SK-N-MC (cell line): ENCODE data around the gene CDH1.
"Not testable (repeated sequence)": the region's sequence is repeated elsewhere in the genome, so short reads cannot be mapped to it uniquely, and the experiment has no call there.

Experiments
- DNase-seq: peaks from one replicate; pipeline ENCODE4 v3.0.0-alpha.2; 2011; ENCODE audit warnings: low read depth, low spot score
- H3K27ac ChIP-seq: fragments of 200-600 bp; sonication (generic); 2 replicates; pipeline ENCODE4 v1.5.1; 2016; ENCODE audit warnings: mixed run types
- H3K36me3 ChIP-seq: fragments of 200-600 bp; sonication (generic); 2 replicates; pipeline ENCODE4 v1.6.1; 2017; ENCODE audit warnings: antibody characterized with exemption, low read length, mixed read lengths; ENCODE audit not compliant: insufficient read depth
- H3K4me3 ChIP-seq: fragments of 200-600 bp; sonication (generic); 2 replicates; pipeline ENCODE4 v1.5.1; 2016
- H3K9ac ChIP-seq: fragments of 200-600 bp; sonication (generic); 2 replicates; pipeline ENCODE4 v1.8.0; 2017; ENCODE audit warnings: mixed run types, mixed read lengths; ENCODE audit not compliant: insufficient read length
- H3K9me3 ChIP-seq: fragments of 200-600 bp; sonication (generic); 2 replicates; pipeline ENCODE4 v1.6.1; 2017; ENCODE audit warnings: low read depth, mild to moderate bottlenecking, antibody characterized with exemption, low read length, moderate library complexity, mixed read lengths
- EZH2 ChIP-seq: fragments of 200-600 bp; sonication (generic); IDR thresholded peaks from one replicate; pipeline ENCODE4 v1.6.1; 2017; ENCODE audit warnings: antibody characterized with exemption
- FOXP2 ChIP-seq: optimal IDR thresholded peaks from 2 replicates; pipeline ENCODE3; 2011; ENCODE audit warnings: mild to moderate bottlenecking, moderate library complexity; ENCODE audit not compliant: insufficient read depth; ENCODE audit errors: extremely low read length, control extremely low read depth
- POLR2AphosphoS5 ChIP-seq: IDR thresholded peaks from 2 replicates; pipeline ENCODE4 v1.6.1; 2012; ENCODE audit warnings: mild to moderate bottlenecking, low read depth, low read length, borderline replicate concordance

The CDH1 gene

DNA sequence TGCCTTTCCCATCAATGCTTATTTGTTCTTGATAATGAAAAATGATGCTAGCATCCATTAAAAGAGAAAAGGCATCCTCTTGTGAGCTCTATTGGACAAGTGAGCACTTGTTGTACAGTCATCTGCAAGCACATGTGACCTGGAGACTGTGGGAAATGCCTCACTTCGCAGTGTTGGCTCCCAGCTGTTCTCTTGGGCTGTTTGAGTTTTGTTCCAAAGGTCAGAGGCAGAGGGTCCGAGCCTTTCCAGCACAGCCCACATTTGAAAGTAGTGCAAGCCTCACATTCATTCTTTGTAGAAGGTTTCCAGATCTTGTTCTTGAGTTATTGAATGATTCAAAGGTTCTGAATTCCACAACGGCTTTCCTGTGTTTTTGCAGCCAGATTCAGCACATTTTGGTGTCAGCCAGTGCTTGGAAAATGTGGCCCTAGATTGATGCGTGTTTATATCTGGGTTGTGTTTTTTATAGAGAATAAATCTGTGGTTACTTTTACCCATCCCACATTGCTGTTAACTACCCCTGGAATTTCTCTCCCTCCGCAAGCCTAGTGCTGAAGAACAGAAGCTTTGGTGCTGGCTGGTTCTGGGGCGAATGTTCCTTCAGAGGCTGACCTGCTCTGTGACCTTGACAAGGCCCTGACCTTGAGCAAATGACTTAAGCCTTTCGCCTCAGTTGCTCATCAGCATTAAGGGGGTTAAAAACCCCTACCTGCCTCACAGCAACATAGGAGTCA is 49.8 kb downstream of the CDH1 start:
- Histone ChIP-seq H3K9ac (no peak overlapping the region), H3K9me3 (no peaks in the 10 kb centered on the region), H3K4me3 (no peak overlapping the region), H3K27ac (no peak overlapping the region), H3K36me3 (no peaks in the 10 kb centered on the region)
- TF ChIP-seq EZH2 (no peak), FOXP2 (no peak), POLR2AphosphoS5 (no peak)
- DNase-seq: no peak

DNA sequence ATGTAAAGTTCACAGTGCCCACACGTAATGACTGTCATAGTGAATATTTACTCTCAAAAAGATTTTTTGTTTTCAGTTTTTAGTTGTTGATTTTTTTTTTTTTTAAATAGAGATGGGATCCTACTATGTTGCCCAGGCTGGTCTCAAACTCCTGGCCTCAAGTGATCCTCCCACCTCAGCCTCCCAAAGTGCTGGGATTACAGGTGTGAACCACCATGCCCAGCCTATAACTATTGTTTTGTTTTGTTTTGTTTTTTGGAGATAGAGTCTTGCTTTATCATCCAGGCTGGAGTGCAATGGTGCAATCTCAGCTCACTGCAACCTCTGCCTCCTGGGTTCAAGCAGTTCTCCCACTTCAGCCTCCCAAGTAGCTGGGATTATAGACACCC is 50.3 kb downstream of the CDH1 start:
- H3K36me3 ChIP-seq, H3K4me3 ChIP-seq, H3K27ac ChIP-seq, H3K9me3 ChIP-seq, H3K9ac ChIP-seq, DNase-seq: not testable (repeated sequence)

DNA sequence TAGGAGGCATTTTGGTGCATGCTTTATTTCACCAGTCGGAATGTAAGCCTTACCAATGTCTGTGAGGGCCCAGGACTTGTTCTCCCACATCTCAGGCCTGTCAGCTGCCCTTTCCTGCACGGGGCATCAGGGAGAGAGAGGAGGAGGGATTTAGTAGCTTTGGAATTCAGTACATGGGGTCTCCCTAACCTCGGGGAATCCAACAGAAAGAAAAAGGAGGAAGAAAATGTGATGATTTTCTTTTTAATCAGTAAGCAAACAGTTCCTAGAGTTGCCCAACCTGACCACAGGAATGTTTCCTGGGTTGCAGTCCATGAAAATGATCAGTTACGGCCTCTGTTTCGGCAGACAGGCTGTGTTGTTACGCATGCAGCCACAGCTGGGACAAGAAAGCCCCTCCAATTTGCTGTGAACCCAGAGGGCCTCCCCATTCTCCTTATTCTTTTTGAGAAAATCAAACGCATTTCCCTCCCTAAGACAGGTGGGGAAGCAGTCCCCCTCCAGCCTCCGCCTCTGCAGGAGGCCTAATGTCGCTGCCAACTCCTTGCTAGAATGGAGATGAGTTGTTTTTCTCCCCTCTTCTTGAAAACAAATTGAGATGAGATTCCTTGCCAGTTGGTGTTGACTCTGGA is 53.2 kb downstream of the CDH1 start:
- H3K27ac ChIP-seq: peak overlapping the region; percentile 46
- H3K9ac ChIP-seq: no peak overlapping the region
- H3K9me3 ChIP-seq: no peaks in the 10 kb centered on the region
- H3K4me3 ChIP-seq: peak overlapping the region; percentile 47
- H3K36me3 ChIP-seq: no peaks in the 10 kb centered on the region
- peak; percentile 28 for DNase-seq
- no peak for TF ChIP-seq EZH2
- no peak for TF ChIP-seq POLR2AphosphoS5
- TF ChIP-seq FOXP2: no peak

DNA sequence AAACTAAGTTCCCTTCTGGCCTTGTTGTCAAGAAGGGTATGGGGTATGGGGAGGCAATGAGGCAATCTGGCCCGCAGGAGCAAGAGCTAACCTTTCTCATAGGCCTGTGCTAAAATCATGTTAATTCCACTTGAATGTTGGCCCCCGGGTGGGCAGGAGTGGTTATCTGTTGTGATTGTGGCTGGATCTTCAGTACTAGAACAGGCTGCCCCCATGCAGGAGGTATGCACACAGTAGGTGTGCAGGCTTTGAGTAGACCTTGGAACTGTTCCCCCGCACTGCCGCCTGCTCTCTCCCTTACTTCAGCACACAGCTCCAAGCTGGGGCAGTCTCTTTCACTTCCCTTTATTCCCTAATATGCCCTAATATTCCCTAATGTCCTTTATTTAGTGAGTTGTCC is 53.9 kb downstream of the CDH1 start:
- no peak for TF ChIP-seq EZH2
- TF ChIP-seq FOXP2: no peak
- TF ChIP-seq POLR2AphosphoS5: no peak
- DNase-seq: no peak
- H3K9ac ChIP-seq: no peak overlapping the region
- peak overlapping the region; percentile 47 for H3K4me3 ChIP-seq
- peak overlapping the region; percentile 46; the same call in 1 of the 2 replicates for H3K27ac ChIP-seq
- H3K36me3 ChIP-seq: no peaks in the 10 kb centered on the region
- no peaks in the 10 kb centered on the region for H3K9me3 ChIP-seq

DNA sequence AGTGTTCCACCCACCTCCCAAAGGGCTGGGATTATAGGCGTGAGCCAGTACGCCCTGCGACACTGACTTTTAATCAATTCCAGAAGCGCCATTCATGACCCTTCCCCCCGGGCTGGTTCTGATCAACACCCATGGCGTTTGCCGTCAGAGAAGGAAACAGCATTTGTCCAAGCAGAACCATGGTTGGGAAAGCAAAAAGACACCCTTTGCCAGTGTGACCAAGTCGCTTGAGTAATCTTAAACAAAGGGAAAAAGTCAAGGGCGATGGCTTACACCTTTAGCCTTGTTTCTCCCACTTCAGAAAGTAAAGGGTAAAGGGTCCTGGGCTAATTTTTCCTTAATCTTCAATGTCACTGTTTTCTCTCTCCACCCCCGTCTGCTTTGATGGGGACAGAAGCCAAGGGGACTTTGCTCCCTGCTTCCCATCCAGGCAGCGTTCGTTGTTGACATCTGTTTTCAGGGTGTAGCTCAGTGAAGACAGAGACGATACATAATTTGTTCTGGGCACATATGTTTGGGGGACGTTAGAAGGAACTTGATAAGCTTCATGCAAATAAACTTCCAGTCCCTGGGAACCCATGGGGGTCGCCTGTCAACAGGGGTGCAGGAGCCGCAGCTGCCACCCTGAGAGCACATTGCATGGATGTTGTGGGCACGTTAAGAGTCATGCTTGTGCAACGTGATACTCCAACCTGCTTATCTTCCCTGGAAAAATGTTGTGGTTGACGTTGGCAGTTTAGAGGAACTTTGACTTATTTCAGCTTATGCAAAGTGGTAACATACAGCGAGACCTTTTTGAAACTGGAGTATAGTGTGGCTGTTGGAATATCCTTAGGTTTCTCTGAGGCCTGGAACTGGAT is 55.6 kb downstream of the CDH1 start:
- H3K27ac ChIP-seq: no peak overlapping the region

DNA sequence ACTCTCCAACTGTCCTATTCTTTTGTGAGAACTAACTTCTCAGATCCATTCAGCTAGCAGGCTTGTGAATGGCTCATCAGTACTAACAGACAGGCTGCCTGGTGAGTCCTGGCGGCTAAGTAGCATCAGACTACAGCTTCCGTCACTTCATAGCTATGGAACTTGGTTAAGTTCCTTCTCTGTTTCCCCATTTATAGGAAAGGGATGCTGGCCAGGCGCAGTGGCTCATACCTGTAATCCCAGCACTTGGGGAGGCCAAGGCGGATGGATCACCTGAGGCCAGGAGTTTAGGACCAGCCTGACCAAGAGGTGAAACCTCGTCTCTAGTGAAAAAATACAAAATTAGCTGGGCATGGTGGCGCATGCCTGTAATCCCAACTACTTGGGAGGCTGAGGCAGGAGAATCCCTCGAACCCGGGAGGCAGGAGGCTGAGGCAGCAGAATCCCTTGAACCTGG is 56.3 kb downstream of the CDH1 start:
- no peak overlapping the region for H3K27ac ChIP-seq
- H3K4me3 ChIP-seq: no peak overlapping the region
- H3K36me3 ChIP-seq: no peaks in the 10 kb centered on the region
- H3K9me3 ChIP-seq: no peaks in the 10 kb centered on the region
- no peak overlapping the region for H3K9ac ChIP-seq
- TF ChIP-seq EZH2 (no peak), FOXP2 (no peak), POLR2AphosphoS5 (no peak)
- no peak for DNase-seq

More for the DNA sequence above, 55.6 kb downstream of the CDH1 start:
- TF ChIP-seq POLR2AphosphoS5: no peak
- no peak for TF ChIP-seq FOXP2
- no peak for TF ChIP-seq EZH2
- H3K9me3 ChIP-seq: no peaks in the 10 kb centered on the region
- no peak for DNase-seq
- no peak overlapping the region for H3K4me3 ChIP-seq
- H3K36me3 ChIP-seq: no peaks in the 10 kb centered on the region
- no peak overlapping the region for H3K9ac ChIP-seq

DNA sequence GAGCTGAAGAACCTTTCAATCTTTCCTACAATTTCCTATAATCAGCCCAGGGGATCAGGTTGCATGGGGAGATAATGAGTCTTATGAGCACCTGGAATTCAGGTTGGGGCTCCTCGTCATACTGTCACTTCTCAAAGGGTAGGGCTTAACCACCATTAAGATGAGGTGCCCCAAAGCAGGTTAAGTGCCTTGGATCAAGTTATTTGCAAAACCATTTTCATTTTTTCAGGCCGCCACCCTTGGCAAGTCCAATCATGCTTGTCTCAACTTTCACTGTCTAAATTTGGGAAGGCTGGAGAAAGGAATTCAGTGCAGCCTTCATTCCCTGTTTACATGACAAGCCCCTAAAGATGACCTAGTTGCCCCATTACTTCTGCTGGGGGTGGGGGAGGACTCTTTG is 61.3 kb downstream of the CDH1 start:
- TF ChIP-seq EZH2 (no peak), POLR2AphosphoS5 (no peak), FOXP2 (no peak)
- no peak for DNase-seq
- H3K36me3 ChIP-seq: no peaks in the 10 kb centered on the region
- H3K9ac ChIP-seq: no peak overlapping the region
- no peak overlapping the region for H3K27ac ChIP-seq
- no peaks in the 10 kb centered on the region for H3K9me3 ChIP-seq
- H3K4me3 ChIP-seq: no peak overlapping the region

DNA sequence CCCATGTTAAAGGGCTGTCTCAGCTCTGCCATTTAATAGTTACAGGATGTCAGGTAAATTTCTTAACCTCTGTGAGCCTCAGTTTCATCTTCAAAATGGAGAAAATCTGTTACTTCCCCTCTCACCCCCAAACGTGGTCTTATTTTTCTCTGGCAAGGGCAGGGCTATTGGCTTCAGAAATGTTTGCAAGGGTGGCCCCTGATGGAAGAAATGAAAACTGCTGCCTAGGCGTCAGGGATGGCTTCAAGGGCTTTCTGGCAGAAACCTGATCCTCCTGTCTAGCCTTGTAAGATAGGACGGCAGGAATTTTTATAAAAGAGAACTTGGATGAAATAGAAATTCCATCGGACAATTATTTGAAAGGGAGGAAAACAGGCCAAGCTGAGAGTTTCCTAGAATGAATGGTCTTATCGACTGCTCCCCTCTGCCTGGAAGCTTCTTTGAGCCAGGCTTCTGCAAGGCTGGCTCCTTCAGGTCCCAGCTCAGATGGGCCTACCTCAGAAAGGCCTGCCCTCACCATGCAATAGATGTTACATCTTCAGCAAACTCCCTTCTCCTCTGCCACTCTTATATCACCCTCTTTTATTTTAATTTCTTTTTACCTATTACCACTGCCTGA is 63.3 kb downstream of the CDH1 start:
- Histone ChIP-seq H3K9me3 (no peaks in the 10 kb centered on the region), H3K4me3 (no peak overlapping the region), H3K27ac (no peak overlapping the region), H3K9ac (no peak overlapping the region), H3K36me3 (no peaks in the 10 kb centered on the region)
- TF ChIP-seq FOXP2 (no peak), EZH2 (no peak), POLR2AphosphoS5 (no peak)
- no peak for DNase-seq
